Measurements from ENCODE around the gene SNRNP40.

Gene SNRNP40

GRCh38 chr1:31310198-31310597, 13.6 kb upstream of the SNRNP40 start:
- H3K27ac ChIP-seq, result no peak overlapping the region
- no peak for TF ChIP-seq CTCF (IDR thresholded peaks at IDR 0.05)
- intact Hi-C loops (cut with DNase I; ENCODE audit: low total_unique reads), result no loop called here
- no peak overlapping the region for H3K4me3 ChIP-seq
- no peaks in the 10 kb centered on the region for H3K4me1 ChIP-seq
- no peaks in the 10 kb centered on the region for H3K27me3 ChIP-seq
- peaks cover 12 to 49% (median 43%) of the 10 kb centered on the region in 3 donors for H3K36me3 ChIP-seq
- H3K9me3 ChIP-seq, result no peaks in the 10 kb centered on the region
- no peak for DNase-seq

GRCh38 chr1:31308036-31308435, 11.4 kb upstream of the SNRNP40 start:
- DNase-seq, result no peak
- Histone ChIP-seq H3K4me1 (no peaks in the 10 kb centered on the region), H3K9me3 (no peaks in the 10 kb centered on the region), H3K27me3 (no peaks in the 10 kb centered on the region), H3K36me3 (peaks cover 12 to 35% (median 31%) of the 10 kb centered on the region in 3 donors), H3K27ac (no peak overlapping the region), H3K4me3 (no peak overlapping the region)
- TF ChIP-seq CTCF (IDR thresholded peaks at IDR 0.05), result no peak
- intact Hi-C loops (cut with DNase I; ENCODE audit: low total_unique reads), result loop anchor here (10.0 kb wide), 1 partner anchor 57 kb away; no protein-coding TSS in a partner anchor

GRCh38 chr1:31306278-31306677, 9.7 kb upstream of the SNRNP40 start:
- no peaks in the 10 kb centered on the region for H3K9me3 ChIP-seq
- DNase-seq, result no peak
- H3K4me1 ChIP-seq, result no peaks in the 10 kb centered on the region
- no peaks in the 10 kb centered on the region for H3K27me3 ChIP-seq
- no peak overlapping the region for H3K27ac ChIP-seq
- intact Hi-C loops (cut with DNase I; ENCODE audit: low total_unique reads), result loop anchor here (10.0 kb wide), 1 partner anchor 59 kb away; no protein-coding TSS in a partner anchor
- no peak overlapping the region for H3K4me3 ChIP-seq
- H3K36me3 ChIP-seq, result peaks cover 4 to 17% (median 14%) of the 10 kb centered on the region in 3 donors
- TF ChIP-seq CTCF (IDR thresholded peaks at IDR 0.05), result no peak

- peaks cover 0 to 3% (median 0%) of the 10 kb centered on the region in 3 donors for H3K36me3 ChIP-seq
- H3K4me1 ChIP-seq, result peaks cover 0 to 18% (median 10%) of the 10 kb centered on the region in 4 donors
- no peaks in the 10 kb centered on the region for H3K27me3 ChIP-seq
- no peaks in the 10 kb centered on the region for H3K9me3 ChIP-seq
- intact Hi-C loops (cut with DNase I; ENCODE audit: low total_unique reads), result loop anchor here (10.0 kb wide), 1 partner anchor 62 kb away; no protein-coding TSS in a partner anchor
- no peak overlapping the region for H3K4me3 ChIP-seq
- TF ChIP-seq CTCF (IDR thresholded peaks at IDR 0.05), result no peak
- DNase-seq, result no peak
- H3K27ac ChIP-seq, result no peak overlapping the region
Measured at GRCh38 chr1:31302709-31303441, 6.3 kb upstream of the SNRNP40 start.

GRCh38 chr1:31300193-31300592, 3.6 kb upstream of the SNRNP40 start:
- intact Hi-C loops (cut with DNase I; ENCODE audit: low total_unique reads), result loop anchor here (10.0 kb wide), 1 partner anchor 65 kb away; no protein-coding TSS in a partner anchor
- peaks cover 0 to 34% (median 19%) of the 10 kb centered on the region in 4 donors for H3K4me1 ChIP-seq
- H3K4me3 ChIP-seq, result no peak overlapping the region
- TF ChIP-seq CTCF (IDR thresholded peaks at IDR 0.05), result no peak
- peaks cover 0 to 3% (median 0%) of the 10 kb centered on the region in 3 donors for H3K36me3 ChIP-seq
- H3K27me3 ChIP-seq, result no peaks in the 10 kb centered on the region
- no peak overlapping the region for H3K27ac ChIP-seq
- no peak for DNase-seq
- H3K9me3 ChIP-seq, result no peaks in the 10 kb centered on the region
